Transverse colon (tissue), 3 donors: Measurements from ENCODE around the gene ATP8B4.

Experiments
- POLR2A ChIP-seq: fragments of 450-650 bp; IDR thresholded peaks from one replicate; pipeline ENCODE4 v1.6.1; 2016; ENCODE audit warnings: antibody characterized with exemption, mild to moderate bottlenecking, moderate library complexity
- POLR2AphosphoS5 ChIP-seq, 3 donors: sonication (generic); formaldehyde crosslinking; IDR thresholded peaks; one replicate each; pipeline ENCODE4 v1.6.1; 2016; ENCODE audit warnings: antibody characterized with exemption in 3 of 3

- no peak for TF ChIP-seq POLR2AphosphoS5 (IDR thresholded peaks at IDR 0.05)
- TF ChIP-seq POLR2A: no peak
Observed at GRCh38 chr15:49986326-49986725, 132.7 kb downstream of the ATP8B4 start.
